Endodermal cell (in vitro differentiated cells): ENCODE results near the gene KLF4. TPM values are rescaled to one million over a fixed set of nuclear protein-coding genes. Genes with fewer than 3 reads are reported as not detected.

Experiments
- DNase-seq: peaks from one replicate; pipeline ENCODE4 v3.0.0-alpha.2; 2017
- H3K27ac ChIP-seq: 2 replicates; pipeline ENCODE4 v1.5.1; 2013; ENCODE audit warnings: mild to moderate bottlenecking, low read depth, low read length, moderate library complexity
- H3K27me3 ChIP-seq: 2 replicates; pipeline ENCODE4 v1.6.1; 2013; ENCODE audit warnings: mild to moderate bottlenecking, low read length, moderate library complexity; ENCODE audit not compliant: insufficient read depth, control insufficient read depth, poor library complexity, severe bottlenecking
- H3K36me3 ChIP-seq: 2 replicates; pipeline ENCODE4 v1.7.0; 2013; ENCODE audit warnings: mild to moderate bottlenecking, low read length, moderate library complexity; ENCODE audit not compliant: control insufficient read depth, insufficient read depth
- H3K4me1 ChIP-seq: one replicate; pipeline ENCODE4 v1.7.0; 2013; ENCODE audit warnings: low read length; ENCODE audit not compliant: control insufficient read depth, insufficient read depth
- H3K4me3 ChIP-seq: 2 replicates; pipeline ENCODE4 v1.5.1; 2013; ENCODE audit warnings: mild to moderate bottlenecking, low read length, moderate library complexity
- H3K9ac ChIP-seq: 2 replicates; pipeline ENCODE4 v1.6.1; 2013; ENCODE audit warnings: mild to moderate bottlenecking, low read length, moderate library complexity; ENCODE audit not compliant: poor library complexity, severe bottlenecking; ENCODE audit errors: extremely low read depth
- H3K9me3 ChIP-seq: 2 replicates; pipeline ENCODE4 v1.6.1; 2013; ENCODE audit warnings: mild to moderate bottlenecking, low read length, moderate library complexity; ENCODE audit not compliant: control insufficient read depth
- H3K27ac Mint-ChIP-seq: 2 replicates; pipeline ENCODE4 v1.8.0; 2020; ENCODE audit warnings: mixed read lengths
- H3K27me3 Mint-ChIP-seq: 2 replicates; pipeline ENCODE4 v1.8.0; 2021; ENCODE audit warnings: mild to moderate bottlenecking, mixed read lengths; ENCODE audit not compliant: insufficient read depth
- H3K36me3 Mint-ChIP-seq: 2 replicates; pipeline ENCODE4 v1.8.0; 2020; ENCODE audit warnings: low read depth, mixed read lengths
- H3K4me1 Mint-ChIP-seq: 2 replicates; pipeline ENCODE4 v1.8.0; 2020; ENCODE audit warnings: mixed read lengths
- H3K4me3 Mint-ChIP-seq: 2 replicates; pipeline ENCODE4 v1.8.0; 2020; ENCODE audit warnings: mild to moderate bottlenecking, moderate library complexity, mixed read lengths
- H3K9me3 Mint-ChIP-seq: 2 replicates; pipeline ENCODE4 v1.8.0; 2020; ENCODE audit warnings: mild to moderate bottlenecking, mixed read lengths
- CTCF ChIP-seq: fragments of 200-600 bp; sonication (generic); conservative IDR thresholded peaks from 2 replicates; pipeline ENCODE4 v1.5.0; 2021; ENCODE audit warnings: antibody characterized with exemption, mild to moderate bottlenecking
- WGBS, 2 experiments: methylation state at CpG; one replicate each; pipeline versions ENCODE4 v1.1.5 to v1.1.7; 2013; ENCODE audit warnings: missing lambda C conversion rate in 2 of 2, mixed read lengths in 1 of 2; ENCODE audit not compliant: insufficient coverage in 1 of 2, insufficient read length in 1 of 2; 5-methylcytosine and 5-hydroxymethylcytosine counted together
- total RNA-seq, 2 donors: library from RNA; stranded (reverse); fragmentation: NEBNext Ultra II Directional in 1 of 2; extraction: Animal tissue kit (Norgen Biotek cat#: 25700) in 1 of 2; gene quantifications; 2 replicates in 1 of 2; 3 replicates in 1 of 2; pipeline ENCODE4 v1.2.1, GENCODE V29; 2021

KLF4 gene
- total RNA-seq, 2 donors from 2014 or later = 1.9 to 2.6 TPM

GRCh38 chr9:107483666-107484065 lies 5.9 kb downstream of the KLF4 start:
- Histone ChIP-seq H3K27me3 (peaks cover 39% of the 10 kb centered on the region), H3K9me3 (no peaks in the 10 kb centered on the region), H3K4me1 (no peaks in the 10 kb centered on the region), H3K9ac (no peak overlapping the region), H3K4me3 (no peak overlapping the region), H3K36me3 (no peaks in the 10 kb centered on the region), H3K27ac (no peak overlapping the region)
- Mint-ChIP-seq H3K4me1 (no peaks in the 10 kb centered on the region), H3K9me3 (no peaks in the 10 kb centered on the region), H3K27me3 (peaks cover 36% of the 10 kb centered on the region), H3K27ac (no peak overlapping the region), H3K4me3 (no peak overlapping the region), H3K36me3 (no peaks in the 10 kb centered on the region)
- TF ChIP-seq CTCF = no peak
- 75 to 85% methylated on average over 1 to 2 of the region's 2 CpGs for WGBS, 2 experiments
- DNase-seq = no peak

- TF ChIP-seq CTCF = no peak
- no peaks in the 10 kb centered on the region for H3K36me3 Mint-ChIP-seq
- H3K27ac Mint-ChIP-seq = no peak overlapping the region
- WGBS, 2 experiments = 77% methylated on average over 3 of the region's 4 CpGs; no CpG with 5 or more reads in 1 of the 2 experiments
- no peak for DNase-seq
- H3K4me3 ChIP-seq = no peak overlapping the region
- H3K27ac ChIP-seq = no peak overlapping the region
- H3K27me3 Mint-ChIP-seq = peaks cover 20% of the 10 kb centered on the region
- H3K9ac ChIP-seq = no peak overlapping the region
- H3K9me3 Mint-ChIP-seq = no peaks in the 10 kb centered on the region
- H3K36me3 ChIP-seq = no peaks in the 10 kb centered on the region
- H3K9me3 ChIP-seq = no peaks in the 10 kb centered on the region
- no peak overlapping the region for H3K4me3 Mint-ChIP-seq
- no peaks in the 10 kb centered on the region for H3K4me1 Mint-ChIP-seq
- H3K27me3 ChIP-seq = peaks cover 12% of the 10 kb centered on the region
- H3K4me1 ChIP-seq = no peaks in the 10 kb centered on the region
Measured at GRCh38 chr9:107481035-107481434, 8.5 kb downstream of the KLF4 start.

DNA sequence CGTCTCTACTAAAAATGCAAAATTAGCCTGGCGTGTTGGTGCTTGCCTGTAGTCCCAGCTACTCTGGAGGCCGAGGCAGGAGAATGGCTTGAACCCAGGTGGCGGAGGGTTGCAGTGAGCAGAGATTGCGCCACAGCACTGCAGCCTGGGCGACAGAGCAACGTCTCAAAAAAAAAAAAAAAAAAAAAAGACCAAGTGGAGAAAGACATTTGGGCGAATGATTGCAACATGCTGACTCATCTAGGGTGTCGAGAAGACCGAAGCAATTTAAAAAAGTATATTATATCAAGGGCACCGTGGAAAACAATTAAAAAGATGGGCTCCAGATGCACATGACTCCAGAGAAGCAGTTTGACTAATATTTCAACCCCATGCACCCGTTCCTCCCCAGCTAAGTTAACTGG lies 9.2 kb downstream of the KLF4 start:
- no peak for DNase-seq
- Histone ChIP-seq H3K27me3 (peaks cover 6% of the 10 kb centered on the region), H3K9ac (no peak overlapping the region), H3K27ac (no peak overlapping the region), H3K9me3 (no peaks in the 10 kb centered on the region), H3K4me3 (no peak overlapping the region), H3K36me3 (no peaks in the 10 kb centered on the region), H3K4me1 (no peaks in the 10 kb centered on the region)
- Mint-ChIP-seq H3K4me1 (no peaks in the 10 kb centered on the region), H3K27ac (no peak overlapping the region), H3K4me3 (no peak overlapping the region), H3K9me3 (no peaks in the 10 kb centered on the region), H3K27me3 (peaks cover 15% of the 10 kb centered on the region), H3K36me3 (no peaks in the 10 kb centered on the region)
- TF ChIP-seq CTCF = no peak
- WGBS, 2 experiments = 90% methylated on average over 12 of the region's 12 CpGs
